Measurements from ENCODE around the gene STK32B.

DNA sequence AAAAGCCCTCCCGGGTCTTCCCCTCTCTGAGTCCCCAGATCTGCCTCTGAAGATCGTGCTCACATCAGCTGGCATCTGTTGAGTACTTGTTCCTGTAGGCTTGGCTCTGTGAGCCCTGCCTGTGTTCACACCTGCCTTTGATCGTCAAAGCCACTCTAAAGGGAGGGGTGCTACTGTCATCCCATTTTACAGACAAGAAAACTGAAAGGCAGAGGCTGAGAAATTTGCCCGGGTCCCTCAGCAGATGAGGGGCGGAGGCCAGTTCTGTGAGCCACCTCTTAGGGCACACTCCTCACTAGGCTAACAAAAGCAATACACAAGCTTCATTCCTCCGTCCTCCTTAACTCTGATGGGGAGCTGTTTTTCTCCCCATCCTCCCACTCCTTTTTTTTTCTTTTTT, 32.7 kb upstream of the STK32B start:
- TF ChIP-seq, protein P1, sequence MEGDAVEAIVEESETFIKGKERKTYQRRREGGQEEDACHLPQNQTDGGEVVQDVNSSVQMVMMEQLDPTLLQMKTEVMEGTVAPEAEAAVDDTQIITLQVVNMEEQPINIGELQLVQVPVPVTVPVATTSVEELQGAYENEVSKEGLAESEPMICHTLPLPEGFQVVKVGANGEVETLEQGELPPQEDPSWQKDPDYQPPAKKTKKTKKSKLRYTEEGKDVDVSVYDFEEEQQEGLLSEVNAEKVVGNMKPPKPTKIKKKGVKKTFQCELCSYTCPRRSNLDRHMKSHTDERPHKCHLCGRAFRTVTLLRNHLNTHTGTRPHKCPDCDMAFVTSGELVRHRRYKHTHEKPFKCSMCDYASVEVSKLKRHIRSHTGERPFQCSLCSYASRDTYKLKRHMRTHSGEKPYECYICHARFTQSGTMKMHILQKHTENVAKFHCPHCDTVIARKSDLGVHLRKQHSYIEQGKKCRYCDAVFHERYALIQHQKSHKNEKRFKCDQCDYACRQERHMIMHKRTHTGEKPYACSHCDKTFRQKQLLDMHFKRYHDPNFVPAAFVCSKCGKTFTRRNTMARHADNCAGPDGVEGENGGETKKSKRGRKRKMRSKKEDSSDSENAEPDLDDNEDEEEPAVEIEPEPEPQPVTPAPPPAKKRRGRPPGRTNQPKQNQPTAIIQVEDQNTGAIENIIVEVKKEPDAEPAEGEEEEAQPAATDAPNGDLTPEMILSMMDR (IDR thresholded peaks at IDR 0.05; ENCODE audit: extremely low read depth in 1 of 2, insufficient read depth in 1 of 2, low read depth in 1 of 2, low read length in 2 of 2) = no peak
- no peak for TF ChIP-seq JUN (IDR thresholded peaks at IDR 0.05; ENCODE audit: borderline replicate concordance, insufficient read depth, insufficient read length, low read depth)

Measured in endothelial cell of umbilical vein (primary cell).